ENCODE results near the gene MRPL1. TPM values are rescaled to one million over a fixed set of nuclear protein-coding genes. Genes with fewer than 3 reads are reported as not detected.

MRPL1 gene
- total and polyA plus RNA-seq, 9 of the 15 experiments (the other 6 are each of a cell fraction or from before 2014, with no cell fraction given): 38.4 to 75.7 (median 63.7) TPM

DNA sequence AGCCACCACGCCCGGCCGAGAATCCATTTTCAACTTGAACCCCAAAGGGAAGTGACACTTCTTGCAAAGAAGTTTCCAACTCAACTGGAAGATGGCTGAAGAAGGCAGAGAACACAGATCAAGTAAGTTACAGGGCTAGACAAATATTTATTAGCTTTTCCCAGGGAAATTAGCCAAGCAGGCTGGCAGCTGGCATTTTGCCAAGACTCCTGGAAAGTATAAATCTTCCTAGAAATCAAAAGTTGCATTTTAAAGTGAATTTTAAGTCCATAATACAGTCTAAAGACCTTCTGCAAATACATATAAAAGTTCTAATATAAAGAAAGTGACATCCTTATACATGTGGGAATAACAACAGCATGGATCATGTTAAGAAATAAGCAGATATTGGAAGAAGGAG lies 3.4 kb upstream of the MRPL1 start:
- no peaks in the 10 kb centered on the region for H3K9me3 ChIP-seq (replicated peaks; ENCODE audit: control insufficient read depth, insufficient read depth, low read depth, low read length)
- no peak overlapping the region for H3K9ac ChIP-seq (ENCODE audit: insufficient read depth in 1 of 2, low read depth in 2 of 2, low read length in 2 of 2)
- FAIRE-seq (no peak), ATAC-seq (no peak), DNase-seq (ENCODE audit: extremely low read depth in 1 of 4, low spot score in 3 of 4) (no peak)
- peaks cover 0 to 5% of the 10 kb centered on the region in 2 experiments; a peak in 2 of 5 replicates for H3K4me1 ChIP-seq (replicated peaks in 1 of 2; ENCODE audit: control insufficient read depth in 2 of 2, insufficient read depth in 2 of 2, low read length in 2 of 2)
- no peaks in the 10 kb centered on the region for H3K9me1 ChIP-seq (ENCODE audit: control insufficient read depth, insufficient read depth, low read length)
- in situ Hi-C loops (cut with MboI): no loop called here
- no peak overlapping the region for H2AFZ ChIP-seq (ENCODE audit: low read depth, low read length)
- BruUV-seq (replicated peaks): no TSS peak
- no peak overlapping the region for H3K27ac ChIP-seq (ENCODE audit: extremely low read depth, low read depth, low read length)
- H3K27me3 ChIP-seq (ENCODE audit: control insufficient read depth in 2 of 2, insufficient read depth in 2 of 2, low read length in 2 of 2): no peaks in the 10 kb centered on the region
- H3K4me3 ChIP-seq: no peak overlapping the region
- POLR2A ChIA-PET: no interaction called here
- WGBS (ENCODE audit: insufficient coverage, low coverage, missing lambda C conversion rate): 100% methylated on average over 3 of the region's 3 CpGs
- intact Hi-C loops (cut with micrococcal nuclease): no loop called here
- no peak overlapping the region for H3K4me2 ChIP-seq (ENCODE audit: insufficient read depth, low read length)
- H4K20me1 ChIP-seq (replicated peaks; ENCODE audit: control insufficient read depth, insufficient read depth, low read length): no peaks in the 10 kb centered on the region
- no peak for TF ChIP-seq KAT2B (IDR thresholded peaks at IDR 0.05; ENCODE audit: low read depth, low read length)
- TF ChIP-seq NFIX (CRISPR knock-in tag; IDR thresholded peaks at IDR 0.05; ENCODE audit: low read depth): peak; percentile 95
- peak; percentile 98 for TF ChIP-seq NFIC (IDR thresholded peaks at IDR 0.05)
- CTCF ChIA-PET (ENCODE audit: low intra/inter-chr PET ratio): no interaction called here
- peaks cover 15% of the 10 kb centered on the region for H3K79me2 ChIP-seq (ENCODE audit: control insufficient read depth, insufficient read depth, low read length)
- H3K36me3 ChIP-seq (ENCODE audit: control insufficient read depth, insufficient read depth, low read length): no peaks in the 10 kb centered on the region

DNA sequence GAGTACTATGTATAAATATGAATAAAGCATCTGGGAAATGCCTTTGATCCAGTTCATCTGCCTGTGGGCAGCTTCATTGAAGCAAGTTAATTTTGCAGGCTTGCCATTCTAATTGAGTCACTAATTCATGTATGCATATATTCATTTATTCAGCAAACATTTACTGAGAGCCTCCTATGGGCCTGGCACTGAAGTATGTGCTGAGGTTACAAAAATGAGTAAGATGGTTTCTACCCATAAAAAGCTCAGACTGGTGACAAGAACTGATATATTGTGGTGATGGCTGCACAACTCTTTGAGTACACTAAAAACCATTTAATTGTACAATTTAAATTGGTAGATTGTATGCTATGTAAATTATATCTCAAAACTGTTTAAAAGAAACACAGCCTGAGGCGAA lies 1.1 kb upstream of the MRPL1 start:
- Histone ChIP-seq H3K4me1 (replicated peaks in 1 of 2; ENCODE audit: control insufficient read depth in 2 of 2, insufficient read depth in 2 of 2, low read length in 2 of 2) (peaks cover 0 to 5% of the 10 kb centered on the region in 2 experiments; a peak in 2 of 5 replicates), H3K9me3 (replicated peaks; ENCODE audit: control insufficient read depth, insufficient read depth, low read depth, low read length) (no peaks in the 10 kb centered on the region), H2AFZ (ENCODE audit: low read depth, low read length) (peak overlapping the region; percentile 92), H3K9me1 (ENCODE audit: control insufficient read depth, insufficient read depth, low read length) (no peaks in the 10 kb centered on the region), H3K36me3 (ENCODE audit: control insufficient read depth, insufficient read depth, low read length) (peaks cover 13% of the 10 kb centered on the region; the same call in 1 of the 3 replicates), H4K20me1 (replicated peaks; ENCODE audit: control insufficient read depth, insufficient read depth, low read length) (no peaks in the 10 kb centered on the region), H3K79me2 (ENCODE audit: control insufficient read depth, insufficient read depth, low read length) (peaks cover 36% of the 10 kb centered on the region), H3K9ac (ENCODE audit: insufficient read depth in 1 of 2, low read depth in 2 of 2, low read length in 2 of 2) (peak overlapping the region in 1 of 2 experiments; percentile 86; a peak in 2 of 4 replicates), H3K4me2 (ENCODE audit: insufficient read depth, low read length) (peak overlapping the region; percentile 97), H3K4me3 (peak overlapping the region; percentile 87; the same call in 1 of the 2 replicates), H3K27me3 (ENCODE audit: control insufficient read depth in 2 of 2, insufficient read depth in 2 of 2, low read length in 2 of 2) (no peaks in the 10 kb centered on the region), H3K27ac (ENCODE audit: extremely low read depth, low read depth, low read length) (peak overlapping the region; percentile 88)
- FAIRE-seq (no peak), ATAC-seq (no peak), DNase-seq (ENCODE audit: extremely low read depth in 1 of 4, low spot score in 3 of 4) (no peak)
- in situ Hi-C loops (cut with MboI) (no loop called here), intact Hi-C loops (cut with micrococcal nuclease) (loop anchor here (5.0 kb wide), 2 partner anchors 96 to 179 kb away; no protein-coding TSS in a partner anchor)
- CTCF ChIA-PET (ENCODE audit: low intra/inter-chr PET ratio): no interaction called here
- WGBS (ENCODE audit: insufficient coverage, low coverage, missing lambda C conversion rate): 93% methylated on average over 1 of the region's 1 CpG
- no TSS peak for BruUV-seq (replicated peaks)
- POLR2A ChIA-PET: interaction anchor here (0.9 to 2.6 kb wide), 5 partner anchors 9 to 42 kb away, joined by 3 to 22 read pairs (median 8); partner anchors contain the start of gene CNOT6L
- no peak for TF ChIP-seq ZNF696 (CRISPR knock-in tag; conservative IDR thresholded peaks at IDR 0.05)
- TF ChIP-seq POLR2A (conservative IDR thresholded peaks at IDR 0.05): no peak
- TF ChIP-seq LCOR (CRISPR knock-in tag; IDR thresholded peaks at IDR 0.05): no peak
- no peak for TF ChIP-seq GABPA (tag; conservative IDR thresholded peaks at IDR 0.05; ENCODE audit: low read depth)
- TF ChIP-seq ZBTB11 (CRISPR knock-in tag; IDR thresholded peaks at IDR 0.05): no peak
- 0 out of 2 replicates have a peak, but pooled peaks have one; percentile 7 for TF ChIP-seq MAFG (tag; conservative IDR thresholded peaks at IDR 0.05)
- TF ChIP-seq SAFB (IDR thresholded peaks at IDR 0.05; ENCODE audit: borderline replicate concordance, low read depth, low read length): no peak
- peak; percentile 69 for TF ChIP-seq C11orf30 (IDR thresholded peaks at IDR 0.05; ENCODE audit: low read depth)
- no peak for TF ChIP-seq PYGO2 (tag; IDR thresholded peaks at IDR 0.05)
- TF ChIP-seq ZNF316 (IDR thresholded peaks at IDR 0.05): peak; percentile 63

Data from K562 (cell line).